HPDE6-E6E7 (cell line): Measurements from ENCODE around the gene MUC20.
"Not testable (repeated sequence)": the region's sequence is repeated elsewhere in the genome, so short reads cannot be mapped to it uniquely, and the experiment has no call there.

Source experiments
- DNase-seq: peaks from one replicate; pipeline ENCODE4 v3.0.0; 2011; ENCODE audit warnings: missing footprints; ENCODE audit errors: extremely low spot score

The MUC20 gene

GRCh38 chr3:195720831-195721506, at the start of gene MUC20:
TSS of gene MUC20 (plus strand) at chr3:195720978. CDS start at chr3:195721008, 30 bp downstream.
- DNase-seq = not testable (repeated sequence)

- DNase-seq = not testable (repeated sequence)
Measured at GRCh38 chr3:195671283-195671682, 49.5 kb upstream of the MUC20 start.

GRCh38 chr3:195673711-195674110, 47.1 kb upstream of the MUC20 start:
- DNase-seq = not testable (repeated sequence)

- not testable (repeated sequence) for DNase-seq
Measured at GRCh38 chr3:195678391-195679015, 42.3 kb upstream of the MUC20 start.

- not testable (repeated sequence) for DNase-seq
Measured at GRCh38 chr3:195680690-195681089, 40.1 kb upstream of the MUC20 start.

- DNase-seq = not testable (repeated sequence)
Measured at GRCh38 chr3:195681458-195682103, 39.2 kb upstream of the MUC20 start.

- not testable (repeated sequence) for DNase-seq
Measured at GRCh38 chr3:195682104-195682742, 38.6 kb upstream of the MUC20 start.

- DNase-seq = not testable (repeated sequence)
Measured at GRCh38 chr3:195683722-195684526, 36.9 kb upstream of the MUC20 start.

- DNase-seq = not testable (repeated sequence)
Measured at GRCh38 chr3:195684527-195685257, 36.1 kb upstream of the MUC20 start.

GRCh38 chr3:195686537-195687208, 34.1 kb upstream of the MUC20 start:
- not testable (repeated sequence) for DNase-seq

- not testable (repeated sequence) for DNase-seq
Measured at GRCh38 chr3:195687209-195687760, 33.5 kb upstream of the MUC20 start.

GRCh38 chr3:195688471-195689183, 32.2 kb upstream of the MUC20 start:
- DNase-seq = not testable (repeated sequence)

GRCh38 chr3:195689184-195690070, 31.4 kb upstream of the MUC20 start:
- not testable (repeated sequence) for DNase-seq

- no peak for DNase-seq
Measured at GRCh38 chr3:195690951-195691350, 29.8 kb upstream of the MUC20 start.

- DNase-seq = not testable (repeated sequence)
Measured at GRCh38 chr3:195691596-195692353, 29.0 kb upstream of the MUC20 start.

- no peak for DNase-seq
Measured at GRCh38 chr3:195692354-195692685, 28.5 kb upstream of the MUC20 start.

- DNase-seq = no peak
Measured at GRCh38 chr3:195692781-195693427, 27.9 kb upstream of the MUC20 start.
